DND-41 (cell line): ENCODE results near the gene CLDN11.

Experiments used
- CTCF ChIP-seq: IDR thresholded peaks from 2 replicates; pipeline ENCODE4 v1.5.1; 2012; ENCODE audit warnings: borderline replicate concordance, low read length, moderate library complexity, mild to moderate bottlenecking; ENCODE audit not compliant: poor library complexity, severe bottlenecking; ENCODE audit errors: extremely low read depth
- EZH2 ChIP-seq: IDR thresholded peaks from 3 replicates; pipeline ENCODE4 v1.6.1; 2012; ENCODE audit warnings: borderline replicate concordance, low read depth, mild to moderate bottlenecking, moderate library complexity, low read length, inconsistent platforms; ENCODE audit not compliant: severe bottlenecking

- TF ChIP-seq CTCF (no peak), EZH2 (no peak)
These were observed 51.7 kb downstream of the CLDN11 start for GRCh38 chr3:170470063-170471016.
